ENCODE measurements around the gene PTPRD. TPM values are rescaled to one million over a fixed set of nuclear protein-coding genes. Genes with fewer than 3 reads are reported as not detected.

The PTPRD gene
- total and polyA plus RNA-seq, 9 donors, result 16.2 to 231 (median 85.8) TPM

DNA sequence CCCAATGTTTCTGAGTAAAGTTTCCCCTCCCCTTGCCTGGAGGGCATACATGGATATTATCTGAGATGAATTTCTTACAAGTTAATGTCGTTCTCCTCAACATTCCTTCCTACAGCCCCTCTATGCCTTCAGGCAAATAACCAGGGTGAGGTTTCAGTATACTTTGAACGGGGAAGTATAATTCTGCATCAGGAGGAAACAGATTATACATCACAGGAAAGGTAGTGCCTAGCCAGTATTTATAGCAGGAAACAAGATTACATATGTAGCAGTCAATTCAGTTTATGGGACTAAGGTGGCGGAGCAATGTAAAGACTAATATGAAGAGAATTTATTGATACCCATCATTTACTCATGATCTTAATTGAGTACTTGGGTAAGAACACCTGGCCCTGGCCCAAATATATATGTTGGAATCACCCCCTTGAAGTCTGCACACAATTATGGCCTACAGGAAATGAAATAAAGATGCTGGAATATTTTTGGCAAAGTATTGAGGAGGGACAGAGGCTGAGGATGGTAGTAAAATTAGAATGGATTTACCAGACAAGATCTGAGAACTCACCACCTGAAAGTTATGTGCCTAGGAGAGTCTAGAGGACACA, 661.1 kb downstream of the PTPRD start:
- Histone ChIP-seq H3K27me3 (no peaks in the 10 kb centered on the region), H3K4me3 (no peak overlapping the region), H3K36me3 (no peaks in the 10 kb centered on the region), H3K4me1 (ENCODE audit: insufficient read depth) (no peaks in the 10 kb centered on the region), H3K27ac (no peak overlapping the region), H3K9me3 (no peaks in the 10 kb centered on the region)
- TF ChIP-seq, protein P1, sequence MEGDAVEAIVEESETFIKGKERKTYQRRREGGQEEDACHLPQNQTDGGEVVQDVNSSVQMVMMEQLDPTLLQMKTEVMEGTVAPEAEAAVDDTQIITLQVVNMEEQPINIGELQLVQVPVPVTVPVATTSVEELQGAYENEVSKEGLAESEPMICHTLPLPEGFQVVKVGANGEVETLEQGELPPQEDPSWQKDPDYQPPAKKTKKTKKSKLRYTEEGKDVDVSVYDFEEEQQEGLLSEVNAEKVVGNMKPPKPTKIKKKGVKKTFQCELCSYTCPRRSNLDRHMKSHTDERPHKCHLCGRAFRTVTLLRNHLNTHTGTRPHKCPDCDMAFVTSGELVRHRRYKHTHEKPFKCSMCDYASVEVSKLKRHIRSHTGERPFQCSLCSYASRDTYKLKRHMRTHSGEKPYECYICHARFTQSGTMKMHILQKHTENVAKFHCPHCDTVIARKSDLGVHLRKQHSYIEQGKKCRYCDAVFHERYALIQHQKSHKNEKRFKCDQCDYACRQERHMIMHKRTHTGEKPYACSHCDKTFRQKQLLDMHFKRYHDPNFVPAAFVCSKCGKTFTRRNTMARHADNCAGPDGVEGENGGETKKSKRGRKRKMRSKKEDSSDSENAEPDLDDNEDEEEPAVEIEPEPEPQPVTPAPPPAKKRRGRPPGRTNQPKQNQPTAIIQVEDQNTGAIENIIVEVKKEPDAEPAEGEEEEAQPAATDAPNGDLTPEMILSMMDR (IDR thresholded peaks at IDR 0.05), result no peak
- no peak for TF ChIP-seq POLR2A (IDR thresholded peaks at IDR 0.05)
- TF ChIP-seq EP300 (IDR thresholded peaks at IDR 0.05), result no peak
- 86 to 88% (median 87%) methylated on average over 3 of the region's 3 CpGs for WGBS, 3 donors
- intact Hi-C loops (cut with DNase I), result no loop called here
- no peak for DNase-seq

DNA sequence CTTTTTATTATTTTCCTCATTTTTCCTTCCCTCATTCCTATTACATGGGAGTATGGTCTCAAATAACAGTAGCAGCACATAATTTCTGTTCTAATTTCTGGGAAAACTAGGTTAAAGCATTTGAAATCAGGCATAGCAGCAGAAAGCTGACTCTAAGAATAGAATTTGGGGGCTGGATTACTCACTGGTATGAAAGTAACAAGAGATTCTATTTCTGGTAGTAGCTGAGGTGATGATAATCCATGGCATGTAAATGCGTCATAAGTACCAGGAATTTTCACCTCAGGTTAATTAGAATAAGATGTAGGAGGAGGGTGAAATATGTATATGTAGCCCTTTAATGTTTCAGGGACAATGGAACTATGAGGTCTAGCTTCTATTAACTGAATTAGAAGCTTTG, 662.0 kb downstream of the PTPRD start:
- Histone ChIP-seq H3K27me3 (no peaks in the 10 kb centered on the region), H3K27ac (no peak overlapping the region), H3K36me3 (no peaks in the 10 kb centered on the region), H3K4me1 (ENCODE audit: insufficient read depth) (no peaks in the 10 kb centered on the region), H3K9me3 (no peaks in the 10 kb centered on the region), H3K4me3 (no peak overlapping the region)
- DNase-seq, result no peak
- WGBS, 3 donors, result 83 to 91% (median 87%) methylated on average over 1 of the region's 1 CpG
- intact Hi-C loops (cut with DNase I), result no loop called here
- TF ChIP-seq, protein P1 (IDR thresholded peaks at IDR 0.05), result no peak
- TF ChIP-seq POLR2A (IDR thresholded peaks at IDR 0.05) (no peak), EP300 (IDR thresholded peaks at IDR 0.05) (no peak)

DNA sequence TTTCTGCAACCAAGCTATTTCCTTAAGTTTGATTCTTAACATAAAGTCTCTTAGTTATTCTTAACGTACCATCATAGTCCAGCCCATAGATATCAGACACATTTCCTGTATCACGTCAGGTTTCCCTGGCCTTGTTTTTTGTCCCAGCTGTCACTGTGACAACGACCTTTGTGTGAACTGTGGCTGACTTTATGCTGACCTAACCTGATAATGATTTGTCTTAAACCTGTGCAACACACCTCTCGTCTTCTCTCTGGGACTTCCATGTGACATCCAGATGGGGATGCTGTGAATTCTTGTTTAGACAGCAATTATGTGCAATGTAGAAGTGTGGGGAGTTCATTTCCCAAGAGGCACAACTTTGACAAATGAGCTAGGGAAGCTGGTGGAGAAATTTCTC, 662.8 kb downstream of the PTPRD start:
- intact Hi-C loops (cut with DNase I), result no loop called here
- 61 to 75% (median 70%) methylated on average over 4 of the region's 4 CpGs for WGBS, 3 donors
- Histone ChIP-seq H3K4me3 (no peak overlapping the region), H3K36me3 (no peaks in the 10 kb centered on the region), H3K9me3 (no peaks in the 10 kb centered on the region), H3K27me3 (no peaks in the 10 kb centered on the region), H3K27ac (no peak overlapping the region), H3K4me1 (ENCODE audit: insufficient read depth) (no peaks in the 10 kb centered on the region)
- no peak for TF ChIP-seq POLR2A (IDR thresholded peaks at IDR 0.05)
- TF ChIP-seq, protein P1 (IDR thresholded peaks at IDR 0.05), result no peak
- no peak for TF ChIP-seq EP300 (IDR thresholded peaks at IDR 0.05)
- DNase-seq, result no peak

DNA sequence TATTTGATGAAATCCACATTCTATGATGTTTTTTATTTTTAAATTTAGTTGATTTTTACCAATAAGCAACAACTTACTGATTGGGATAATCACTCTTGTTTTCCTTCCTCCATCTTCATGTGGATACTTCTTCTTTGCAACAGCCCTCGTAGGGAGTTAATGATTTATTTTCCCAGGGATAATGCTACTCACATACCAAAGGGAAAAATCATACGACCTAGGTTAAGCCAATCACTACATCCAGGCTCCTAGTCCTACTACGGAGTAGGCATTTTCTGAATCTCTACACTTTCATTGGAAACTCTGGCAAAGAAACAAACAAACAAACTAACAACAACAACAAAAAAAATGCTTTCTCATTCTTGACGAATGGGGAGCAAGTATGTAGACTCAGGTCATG, 663.4 kb downstream of the PTPRD start:
- Histone ChIP-seq H3K9me3 (no peaks in the 10 kb centered on the region), H3K27me3 (no peaks in the 10 kb centered on the region), H3K4me3 (no peak overlapping the region), H3K36me3 (no peaks in the 10 kb centered on the region), H3K27ac (no peak overlapping the region), H3K4me1 (ENCODE audit: insufficient read depth) (no peaks in the 10 kb centered on the region)
- 57 to 58% (median 58%) methylated on average over 4 of the region's 4 CpGs for WGBS, 3 donors
- no peak for DNase-seq
- intact Hi-C loops (cut with DNase I), result no loop called here
- TF ChIP-seq POLR2A (IDR thresholded peaks at IDR 0.05) (no peak), EP300 (IDR thresholded peaks at IDR 0.05) (no peak)
- TF ChIP-seq, protein P1 (IDR thresholded peaks at IDR 0.05), result no peak

Data from ovary (tissue), 9 donors.